ENCODE results near the gene PIR.

DNA sequence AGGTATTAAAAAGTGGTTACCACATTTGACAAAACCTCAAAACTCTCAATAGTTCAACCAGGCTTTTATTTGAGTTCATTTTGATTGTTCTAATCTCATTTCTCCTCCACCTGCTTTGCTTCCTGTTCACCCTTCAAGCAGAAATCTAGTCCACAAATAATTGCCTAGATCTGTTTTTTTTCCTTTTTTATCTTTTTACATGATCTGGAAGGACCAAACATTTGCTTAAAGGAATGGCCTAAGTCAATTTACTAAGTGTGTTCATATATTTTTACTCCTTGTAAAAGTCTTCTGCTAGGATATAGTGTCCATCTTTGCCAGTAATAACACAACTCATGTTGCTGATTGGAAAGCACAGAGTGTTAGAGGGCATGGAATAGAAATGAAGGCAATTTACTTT lies 82.7 kb downstream of the PIR start:
- TF ChIP-seq CTCF (IDR thresholded peaks at IDR 0.05; ENCODE audit: poor library complexity, severe bottlenecking), result no peak
- TF ChIP-seq EZH2 (IDR thresholded peaks at IDR 0.05; ENCODE audit: borderline replicate concordance, insufficient read depth, low read length, poor library complexity, severe bottlenecking), result no peak
- TF ChIP-seq REST (IDR thresholded peaks at IDR 0.05; ENCODE audit: borderline replicate concordance), result no peak
- no peak for TF ChIP-seq EP300 (conservative IDR thresholded peaks at IDR 0.05; ENCODE audit: poor library complexity, severe bottlenecking)
- no peak for TF ChIP-seq POLR2AphosphoS5 (IDR thresholded peaks at IDR 0.05)
- TF ChIP-seq MXI1 (conservative IDR thresholded peaks at IDR 0.05; ENCODE audit: poor library complexity, severe bottlenecking), result no peak

Measured in neural cell (in vitro differentiated cells).